Breast epithelium (tissue), 3 donors: Measurements from ENCODE around the gene PARP4.

ENCODE experiments used
- POLR2A ChIP-seq: fragments of 450-650 bp; IDR thresholded peaks from one replicate; pipeline ENCODE4 v1.6.1; 2016; ENCODE audit warnings: antibody characterized with exemption, mild to moderate bottlenecking, moderate library complexity
- TF ChIP-seq, protein P1 (sequence below), 3 donors: fragments of 450-650 bp; IDR thresholded peaks; one replicate each; pipeline ENCODE4 v1.5.1; 2016 to 2017; ENCODE audit warnings: antibody characterized with exemption in 3 of 3, mild to moderate bottlenecking in 3 of 3, moderate library complexity in 3 of 3

DNA sequence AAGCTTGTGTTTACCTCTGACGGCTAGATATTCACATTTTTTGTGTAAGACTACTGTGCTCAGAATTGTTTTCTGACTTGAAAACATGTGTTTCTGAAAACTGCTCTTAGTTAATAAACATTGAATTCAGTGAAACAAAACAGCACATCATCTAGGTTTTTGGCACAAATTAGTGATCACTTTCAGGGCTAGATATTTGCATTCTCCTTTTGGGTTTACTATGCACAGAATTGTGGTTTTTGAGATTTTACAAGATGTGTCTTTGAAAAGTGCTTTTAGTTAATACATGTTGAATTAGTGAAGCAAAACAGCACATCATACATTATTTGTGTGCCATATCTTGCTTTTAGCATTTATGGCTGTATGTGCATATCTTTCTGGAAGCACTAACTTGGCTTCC is 8.2 kb upstream of the PARP4 start:
- TF ChIP-seq, protein P1, sequence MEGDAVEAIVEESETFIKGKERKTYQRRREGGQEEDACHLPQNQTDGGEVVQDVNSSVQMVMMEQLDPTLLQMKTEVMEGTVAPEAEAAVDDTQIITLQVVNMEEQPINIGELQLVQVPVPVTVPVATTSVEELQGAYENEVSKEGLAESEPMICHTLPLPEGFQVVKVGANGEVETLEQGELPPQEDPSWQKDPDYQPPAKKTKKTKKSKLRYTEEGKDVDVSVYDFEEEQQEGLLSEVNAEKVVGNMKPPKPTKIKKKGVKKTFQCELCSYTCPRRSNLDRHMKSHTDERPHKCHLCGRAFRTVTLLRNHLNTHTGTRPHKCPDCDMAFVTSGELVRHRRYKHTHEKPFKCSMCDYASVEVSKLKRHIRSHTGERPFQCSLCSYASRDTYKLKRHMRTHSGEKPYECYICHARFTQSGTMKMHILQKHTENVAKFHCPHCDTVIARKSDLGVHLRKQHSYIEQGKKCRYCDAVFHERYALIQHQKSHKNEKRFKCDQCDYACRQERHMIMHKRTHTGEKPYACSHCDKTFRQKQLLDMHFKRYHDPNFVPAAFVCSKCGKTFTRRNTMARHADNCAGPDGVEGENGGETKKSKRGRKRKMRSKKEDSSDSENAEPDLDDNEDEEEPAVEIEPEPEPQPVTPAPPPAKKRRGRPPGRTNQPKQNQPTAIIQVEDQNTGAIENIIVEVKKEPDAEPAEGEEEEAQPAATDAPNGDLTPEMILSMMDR (IDR thresholded peaks at IDR 0.05) = no peak
- no peak for TF ChIP-seq POLR2A
